ENCODE data around the gene ADD1.

The ADD1 gene

GRCh38 chr4:2848449-2848848 lies 4.8 kb downstream of the ADD1 start:
- TF ChIP-seq CTCF (IDR thresholded peaks at IDR 0.05; ENCODE audit: insufficient read depth, low read length, missing control alignments), result no peak
- CTCF ChIA-PET, result no interaction called here
- no peak for DNase-seq (ENCODE audit: low read depth, low spot score)
- POLR2A ChIA-PET, result no interaction called here
- no peak overlapping the region for H3K4me3 ChIP-seq (ENCODE audit: low read depth, low read length)

GRCh38 chr4:2849267-2850152 lies 5.9 kb downstream of the ADD1 start:
- DNase-seq (ENCODE audit: low read depth, low spot score), result no peak
- no peak for TF ChIP-seq CTCF (IDR thresholded peaks at IDR 0.05; ENCODE audit: insufficient read depth, low read length, missing control alignments)
- CTCF ChIA-PET, result interaction anchor here (2.6 kb wide), 1 partner anchor 85 kb away, joined by 9 read pairs; no protein-coding TSS in a partner anchor
- POLR2A ChIA-PET, result interaction anchor here (0.5 kb wide), 1 partner anchor 30 kb away, joined by 3 read pairs; no protein-coding TSS in a partner anchor
- H3K4me3 ChIP-seq (ENCODE audit: low read depth, low read length), result no peak overlapping the region

- no peak for DNase-seq (ENCODE audit: low read depth, low spot score)
- ChIA-PET POLR2A (interaction anchor here (0.6 kb wide), 1 partner anchor 385 kb away, joined by 3 read pairs; no protein-coding TSS in a partner anchor), CTCF (interaction anchor here (2.6 kb wide), 1 partner anchor 87 kb away, joined by 9 read pairs; no protein-coding TSS in a partner anchor)
- no peak for TF ChIP-seq CTCF (IDR thresholded peaks at IDR 0.05; ENCODE audit: insufficient read depth, low read length, missing control alignments)
- no peak overlapping the region for H3K4me3 ChIP-seq (ENCODE audit: low read depth, low read length)
Observed at GRCh38 chr4:2850966-2851798, 7.5 kb downstream of the ADD1 start.

GRCh38 chr4:2852481-2852921 lies 8.9 kb downstream of the ADD1 start:
- no peak for TF ChIP-seq CTCF (IDR thresholded peaks at IDR 0.05; ENCODE audit: insufficient read depth, low read length, missing control alignments)
- ChIA-PET CTCF (no interaction called here), POLR2A (interaction anchor here (0.7 kb wide), 2 partner anchors 9 to 10 kb away, joined by 3 read pairs; partner anchors contain the start of gene ADD1)
- H3K4me3 ChIP-seq (ENCODE audit: low read depth, low read length), result no peak overlapping the region
- no peak for DNase-seq (ENCODE audit: low read depth, low spot score)

- no peak for TF ChIP-seq CTCF (IDR thresholded peaks at IDR 0.05; ENCODE audit: insufficient read depth, low read length, missing control alignments)
- CTCF ChIA-PET, result interaction anchor here (1.6 kb wide), 1 partner anchor 91 kb away, joined by 5 read pairs; no protein-coding TSS in a partner anchor
- no peak overlapping the region for H3K4me3 ChIP-seq (ENCODE audit: low read depth, low read length)
- POLR2A ChIA-PET, result no interaction called here
- DNase-seq (ENCODE audit: low read depth, low spot score), result no peak
Observed at GRCh38 chr4:2855584-2855983, 11.9 kb downstream of the ADD1 start.

- POLR2A ChIA-PET, result no interaction called here
- no peak overlapping the region for H3K4me3 ChIP-seq (ENCODE audit: low read depth, low read length)
- TF ChIP-seq CTCF (IDR thresholded peaks at IDR 0.05; ENCODE audit: insufficient read depth, low read length, missing control alignments), result no peak
- CTCF ChIA-PET, result no interaction called here
- DNase-seq (ENCODE audit: low read depth, low spot score), result no peak
Observed at GRCh38 chr4:2856266-2856665, 12.6 kb downstream of the ADD1 start.

Data from AG04449 (cell line).